Cortex of kidney (tissue), 1 donor: ENCODE results near the gene KRTAP4-5.
"Not testable (repeated sequence)": the region's sequence is repeated elsewhere in the genome, so short reads cannot be mapped to it uniquely, and the experiment has no call there.

Source experiments
- DNase-seq: peaks from one replicate; lab custom pipeline; 2025; lab: John Stamatoyannopoulos, UW

KRTAP4-5 gene

DNA sequence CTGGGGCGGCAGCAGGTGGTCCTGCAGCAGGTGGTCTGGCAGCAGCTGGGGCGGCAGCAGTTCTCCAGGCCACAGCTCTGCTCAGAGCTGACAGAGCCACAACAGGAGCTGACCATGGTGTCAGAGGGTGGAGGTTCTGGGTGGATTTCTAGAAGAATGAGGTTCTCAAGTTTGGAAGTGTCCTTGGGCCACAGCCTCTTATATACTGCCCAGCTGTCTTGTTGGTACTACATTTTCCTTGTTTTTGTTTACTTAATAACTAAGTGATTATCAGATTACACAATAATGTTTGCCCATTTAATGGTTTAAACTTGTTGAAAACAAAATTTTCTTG is at the start of gene KRTAP4-5:
Gene KRTAP4-5 (minus strand): TSS at position 174 of the 334 bp plus-strand sequence. CDS start 58 bp downstream, at position 116.
- DNase-seq: no peak

- no peak for DNase-seq
These were observed 46.4 kb upstream of the KRTAP4-5 start for GRCh38 chr17:41196068-41196467.

DNA sequence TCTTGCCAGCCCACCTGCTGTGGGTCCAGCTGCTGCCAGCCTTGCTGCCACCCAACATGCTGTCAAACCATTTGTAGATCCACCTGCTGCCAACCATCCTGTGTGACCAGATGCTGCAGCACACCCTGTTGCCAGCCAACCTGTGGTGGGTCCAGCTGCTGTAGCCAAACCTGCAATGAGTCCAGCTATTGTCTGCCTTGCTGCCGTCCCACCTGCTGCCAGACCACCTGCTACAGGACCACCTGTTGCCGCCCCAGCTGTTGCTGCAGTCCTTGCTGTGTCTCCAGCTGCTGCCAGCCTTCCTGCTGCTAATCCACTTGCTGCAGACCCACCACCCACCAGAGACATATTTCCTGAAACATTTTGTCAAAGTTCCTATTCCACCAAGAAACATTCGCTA is 40.7 kb upstream of the KRTAP4-5 start:
- DNase-seq: no peak

GRCh38 chr17:41189837-41190318 is 40.3 kb upstream of the KRTAP4-5 start, which contains the start of gene KRTAP9-1:
Gene KRTAP9-1, plus strand, starts transcription at chr17:41189887. Its CDS starts 0 bp downstream, at chr17:41189887.
- DNase-seq: not testable (repeated sequence)

- DNase-seq: no peak
These were observed 37.2 kb upstream of the KRTAP4-5 start for GRCh38 chr17:41186872-41187271.

- no peak for DNase-seq
These were observed 35.4 kb upstream of the KRTAP4-5 start for GRCh38 chr17:41185001-41185400.

DNA sequence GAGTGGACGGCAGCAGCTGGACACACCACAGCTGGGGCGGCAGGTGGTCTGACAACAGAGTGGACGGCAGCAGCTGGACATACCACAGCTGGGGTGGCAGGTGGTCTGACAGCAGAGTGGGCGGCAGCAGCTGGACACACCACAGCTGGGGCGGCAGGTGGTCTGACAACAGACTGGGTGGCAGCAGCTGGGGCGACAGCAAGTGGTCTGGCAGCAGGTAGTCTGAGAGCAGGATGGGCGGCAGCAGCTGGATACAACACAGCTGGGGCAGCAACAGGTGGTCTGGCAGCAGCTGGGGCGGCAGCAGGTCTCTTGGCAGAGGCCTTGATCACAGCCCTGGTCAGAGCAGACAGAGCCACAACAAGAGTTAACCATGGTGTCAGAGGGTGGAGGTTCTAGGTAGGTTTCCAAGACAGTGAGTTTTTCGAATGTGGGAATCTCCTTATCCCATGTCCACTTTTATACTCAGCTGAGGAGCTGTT is 34.9 kb upstream of the KRTAP4-5 start, which contains the start of gene KRTAP4-1:
Gene KRTAP4-1 (minus strand): TSS at position 432 of the 482 bp plus-strand sequence. CDS start 57 bp downstream, at position 375.
- DNase-seq: no peak

GRCh38 chr17:41178843-41179616 is 29.4 kb upstream of the KRTAP4-5 start:
- no peak for DNase-seq

DNA sequence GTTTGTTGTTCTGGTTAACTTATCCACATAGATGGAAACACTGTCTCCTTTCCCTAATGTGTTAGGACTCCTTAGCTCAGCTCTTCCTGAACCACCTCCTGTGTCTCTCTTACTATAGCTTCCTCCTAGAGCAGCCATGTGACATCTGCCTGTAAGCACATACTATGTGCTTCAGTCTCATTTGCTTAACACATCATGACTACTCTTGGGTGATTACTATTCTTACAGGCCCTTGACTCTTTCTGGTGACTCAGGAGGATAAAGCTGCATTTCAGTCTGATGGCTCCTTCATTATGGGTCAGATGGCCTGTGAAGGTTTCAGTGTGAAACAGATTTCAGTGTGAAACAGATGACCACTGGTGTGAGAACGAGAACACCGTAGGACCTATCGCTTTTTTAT is 28.7 kb upstream of the KRTAP4-5 start:
- DNase-seq: no peak

DNA sequence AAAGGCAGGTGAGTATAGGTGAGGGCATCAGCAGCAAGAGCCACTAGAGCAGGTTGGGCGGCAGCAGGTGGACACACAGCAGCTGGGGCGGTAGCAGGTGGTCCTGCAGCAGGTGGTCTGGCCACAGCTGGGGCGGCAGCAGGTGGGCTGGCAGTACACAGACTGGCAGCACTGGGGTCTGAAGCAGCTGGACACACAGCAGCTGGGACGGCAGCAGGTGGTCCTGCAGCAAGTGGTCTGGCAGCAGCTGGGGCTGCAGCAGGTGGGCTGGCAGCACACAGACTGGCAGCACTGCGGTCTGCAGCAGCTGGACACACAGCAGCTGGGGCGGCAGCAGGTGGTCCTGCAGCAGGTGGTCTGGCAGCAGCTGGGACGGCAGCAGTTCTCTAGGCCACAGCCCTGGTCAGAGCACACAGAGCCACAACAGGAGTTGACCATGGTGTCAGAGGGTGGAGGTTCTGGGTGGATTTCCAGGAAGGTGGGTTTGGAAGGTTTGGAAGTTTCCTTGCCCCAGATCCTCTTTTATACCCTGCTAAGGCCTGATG is 28.2 kb upstream of the KRTAP4-5 start, which contains the start of gene KRTAP4-2:
Gene KRTAP4-2 (minus strand): TSS at position 495 of the 545 bp plus-strand sequence. CDS start 57 bp downstream, at position 438.
- DNase-seq: no peak

DNA sequence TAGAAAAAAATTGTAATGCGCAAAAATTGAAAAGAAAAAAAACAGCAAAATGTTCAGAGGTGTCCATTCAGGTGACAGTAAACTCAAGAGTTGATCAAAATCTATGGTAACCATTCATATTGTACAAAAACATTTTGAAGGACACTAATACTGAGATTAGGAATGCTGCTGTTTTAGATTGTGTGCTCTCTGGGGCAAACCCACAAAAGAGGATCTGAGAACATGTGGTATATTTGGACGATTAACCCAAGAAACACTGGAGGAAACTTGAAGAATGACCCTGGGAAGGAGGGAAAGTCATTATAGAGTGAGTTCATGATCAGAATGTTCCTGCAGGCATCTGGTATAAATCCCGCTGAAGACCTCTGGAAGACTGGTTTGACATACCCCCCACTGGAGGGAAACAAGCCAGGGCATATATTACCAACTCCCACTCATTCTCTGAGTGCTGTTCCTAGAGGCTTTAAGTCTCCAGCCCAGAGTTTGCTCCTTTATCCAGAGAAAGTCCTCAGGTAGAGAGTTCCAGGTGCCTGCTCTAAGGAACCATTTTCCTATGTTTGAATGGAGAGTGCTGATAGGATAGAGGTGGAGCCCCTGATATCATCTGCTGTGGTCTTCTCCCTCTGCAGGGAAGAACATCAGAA is 27.2 kb upstream of the KRTAP4-5 start:
- DNase-seq: no peak

DNA sequence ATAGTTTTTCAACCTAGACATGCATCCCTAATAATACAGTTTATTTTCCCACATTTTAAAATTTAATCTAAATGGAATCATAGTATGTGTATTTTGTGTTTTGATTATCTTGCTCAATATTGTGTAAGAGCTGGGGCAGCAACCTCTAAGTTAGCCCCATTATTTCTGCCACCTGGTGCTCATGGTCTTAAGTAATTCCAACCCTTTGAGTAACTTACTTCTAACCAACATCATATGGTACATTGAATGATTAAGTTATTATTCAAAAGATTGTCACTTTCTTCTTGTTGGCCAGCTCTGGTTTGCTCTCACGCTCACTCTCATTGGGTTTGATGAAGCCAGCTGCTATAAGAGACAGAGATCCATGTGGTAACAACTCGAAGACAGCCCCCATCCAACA is 22.3 kb upstream of the KRTAP4-5 start:
- no peak for DNase-seq

DNA sequence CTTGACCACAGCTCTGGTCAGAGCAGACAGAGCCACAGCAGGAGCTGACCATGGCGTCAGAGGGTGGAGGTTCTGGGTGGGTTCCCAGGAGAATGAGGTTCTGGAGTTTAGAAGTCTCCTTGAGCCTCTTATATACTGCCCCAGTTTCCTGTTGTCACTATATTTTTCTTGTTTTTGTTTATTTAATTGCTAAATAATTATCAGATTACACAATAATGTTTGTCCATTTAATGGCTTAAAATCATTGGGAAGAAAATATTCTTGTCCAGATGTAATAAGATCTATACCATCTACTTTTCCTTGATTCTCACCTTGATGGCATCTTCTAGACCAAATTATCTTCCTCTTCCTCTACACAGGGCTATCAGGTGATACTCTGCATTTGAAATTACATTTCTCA is 18.5 kb upstream of the KRTAP4-5 start, which contains the start of gene KRTAP4-3:
Gene KRTAP4-3 (minus strand): TSS at position 101 of the 400 bp plus-strand sequence. CDS start 49 bp downstream, at position 52.
- no peak for DNase-seq

DNA sequence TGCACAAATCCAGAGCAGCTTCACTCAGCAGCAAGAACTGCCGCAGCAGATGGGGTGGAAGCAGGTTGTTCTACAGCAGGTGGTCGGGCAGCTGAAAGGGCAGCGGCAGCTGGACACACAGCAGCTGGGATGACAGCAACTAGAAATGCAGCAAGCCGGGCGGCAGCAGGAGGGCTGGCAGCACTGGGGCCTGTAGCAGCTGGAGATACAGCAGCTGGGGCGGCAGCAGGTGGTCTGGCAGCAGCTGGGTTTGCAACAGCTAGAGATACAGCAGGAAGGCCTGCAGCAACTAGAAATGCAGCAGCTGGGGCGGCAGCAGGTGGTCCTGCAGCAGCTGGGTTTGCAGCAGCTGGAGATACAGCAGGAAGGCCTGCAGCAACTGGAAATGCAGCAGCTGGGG is 17.9 kb upstream of the KRTAP4-5 start:
- no peak for DNase-seq

DNA sequence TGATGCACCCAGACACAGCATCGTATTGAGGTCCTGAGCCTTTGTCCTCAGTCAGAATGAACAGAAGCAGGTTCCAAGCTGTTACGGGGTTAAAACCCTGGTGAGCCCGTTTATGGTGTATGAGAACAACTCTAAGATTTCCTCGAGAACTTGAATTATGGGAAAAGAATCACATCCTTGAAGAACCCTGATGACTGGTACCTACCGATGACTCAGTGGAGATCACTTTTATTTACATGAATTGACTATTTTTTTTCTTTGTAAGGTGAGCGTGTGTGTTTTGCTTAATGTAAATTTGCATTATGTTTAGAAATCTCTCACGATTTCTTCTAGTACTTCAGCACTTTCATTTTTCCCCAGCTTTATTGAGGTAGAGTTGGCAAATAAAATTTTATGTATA is 14.2 kb upstream of the KRTAP4-5 start:
- no peak for DNase-seq

GRCh38 chr17:41160648-41161047 is 11.0 kb upstream of the KRTAP4-5 start, which contains the start of gene KRTAP4-4:
Gene KRTAP4-4, minus strand, starts transcription at chr17:41160748. Its CDS starts 57 bp downstream, at chr17:41160691.
- no peak for DNase-seq

DNA sequence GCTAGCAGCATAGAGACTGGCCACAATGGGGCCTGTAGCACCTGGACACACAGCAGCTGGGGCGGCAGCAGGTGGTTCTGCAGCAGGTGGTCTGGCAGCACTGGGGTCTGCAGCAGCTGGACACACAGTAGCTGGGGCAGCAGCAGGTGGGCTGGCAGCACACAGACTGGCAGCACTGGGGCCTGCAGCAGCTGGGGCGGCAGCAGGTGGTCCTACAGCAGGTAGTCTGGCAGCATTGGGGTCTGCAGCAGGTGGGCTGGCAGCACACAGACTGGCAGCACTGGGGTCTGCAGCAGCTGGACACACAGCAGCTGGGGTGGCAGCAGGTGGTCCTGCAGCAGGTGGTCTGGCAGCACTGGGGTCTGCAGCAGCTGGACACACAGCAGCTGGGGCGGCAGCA is 10.6 kb upstream of the KRTAP4-5 start:
- DNase-seq: not testable (repeated sequence)

DNA sequence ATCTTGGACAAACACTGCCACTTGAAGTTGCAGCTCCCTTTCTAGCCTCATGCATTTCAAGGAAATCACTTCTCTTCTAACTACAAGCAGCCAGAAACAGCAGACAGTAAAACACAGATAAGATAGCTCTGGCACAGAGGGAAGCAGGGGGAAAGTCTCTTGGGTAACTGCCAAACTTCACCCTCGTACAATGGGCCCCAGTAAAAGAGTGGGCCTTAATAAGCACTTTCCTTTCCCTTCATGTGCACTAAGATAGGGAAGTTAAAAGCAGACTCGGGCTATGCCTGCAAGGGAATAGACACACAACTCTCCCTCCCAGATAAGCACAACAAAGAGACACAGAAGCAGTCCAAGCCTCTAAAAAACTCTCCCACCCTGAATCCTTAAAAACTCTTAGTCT is 4.2 kb upstream of the KRTAP4-5 start:
- DNase-seq: no peak

GRCh38 chr17:41151525-41151924 is 1.9 kb upstream of the KRTAP4-5 start:
- no peak for DNase-seq

GRCh38 chr17:41150026-41150425 is 401 bp upstream of the KRTAP4-5 start:
- no peak for DNase-seq

DNA sequence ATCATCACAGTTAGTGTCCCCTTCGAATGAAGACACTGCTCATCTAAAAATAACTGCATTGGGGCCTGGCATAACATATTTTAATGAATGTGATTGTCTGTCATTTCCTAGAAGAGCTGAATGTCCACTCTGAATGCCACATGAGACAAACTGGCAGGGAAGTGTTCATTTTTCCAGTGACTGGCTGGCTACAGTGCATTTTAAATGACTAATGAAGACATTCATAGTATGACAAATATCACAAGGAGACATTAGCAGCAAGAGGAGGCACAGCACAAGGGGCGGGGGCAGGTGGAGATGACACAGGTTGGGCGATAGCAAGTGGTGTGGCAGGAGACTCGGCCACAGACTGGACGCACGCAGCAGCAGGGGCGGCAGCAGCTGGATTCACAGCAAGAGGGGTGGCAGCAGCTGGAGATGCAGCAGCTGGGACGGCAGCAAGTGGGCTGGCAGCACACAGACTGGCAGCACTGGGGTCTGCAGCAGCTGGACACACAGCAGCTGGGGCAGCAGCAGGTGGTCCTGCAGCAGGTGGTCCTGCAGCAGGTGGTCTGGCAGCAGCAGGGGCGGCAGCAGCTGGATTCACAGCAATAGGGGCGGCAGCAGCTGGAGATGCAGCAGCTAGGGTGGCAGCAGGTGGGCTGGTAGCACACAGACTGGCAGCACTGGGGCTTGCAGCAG is 514 bp downstream of the KRTAP4-5 start:
- DNase-seq: not testable (repeated sequence)
